ENCODE data around the gene SMIM10. TPM values are rescaled to one million over a fixed set of nuclear protein-coding genes. Genes with fewer than 3 reads are reported as not detected.

SMIM10 gene
- total RNA-seq, result under 0.01 TPM in 1 of 2 replicates, not detected in the other

DNA sequence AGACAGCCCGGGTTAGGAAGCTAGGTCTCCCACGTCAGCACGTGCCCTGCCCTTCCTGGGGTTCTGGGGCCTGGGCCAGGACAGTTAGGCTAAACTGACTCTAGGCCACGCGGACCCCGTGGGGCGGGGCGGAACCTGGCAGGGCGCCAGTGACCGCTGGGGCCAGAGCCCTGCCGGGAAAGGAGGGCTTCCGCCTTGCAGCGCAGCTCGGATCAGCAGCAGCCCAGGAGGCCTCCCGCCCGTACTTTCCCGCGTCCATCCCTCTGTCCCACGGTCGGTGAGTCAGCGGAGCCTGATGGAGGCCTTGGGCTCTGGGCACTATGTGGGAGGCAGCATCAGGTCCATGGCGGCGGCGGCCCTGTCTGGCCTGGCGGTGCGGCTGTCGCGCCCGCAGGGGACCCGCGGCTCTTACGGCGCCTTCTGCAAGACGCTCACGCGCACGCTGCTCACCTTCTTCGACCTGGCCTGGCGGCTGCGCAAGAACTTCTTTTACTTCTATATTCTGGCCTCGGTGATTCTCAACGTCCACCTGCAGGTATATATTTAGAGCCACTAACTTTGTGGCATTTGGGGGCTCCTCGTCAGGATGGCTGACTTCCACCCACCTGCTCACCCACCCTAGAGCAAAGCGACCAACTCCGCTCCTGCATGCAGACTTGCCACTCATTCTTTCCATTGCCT lies at the start of gene SMIM10:
TSS of gene SMIM10 (plus strand) at position 191 of the 681 bp plus-strand sequence. CDS start at position 296, 105 bp downstream.

Other genes starting within 250 kb of the SMIM10 start
- 4.6 and 10.2 TPM in 2 replicates for gene PABIR2, start 193.8 kb upstream of the SMIM10 start, total RNA-seq
- 19.3 and 23.0 TPM in 2 replicates for gene MOSPD1, start 75.7 kb upstream of the SMIM10 start, total RNA-seq
- gene RTL8B, start 31.6 kb downstream of the SMIM10 start, total RNA-seq, result 0.64 and 1.9 TPM in 2 replicates
- gene RTL8C, start 41.4 kb downstream of the SMIM10 start, total RNA-seq, result 11.5 and 15.2 TPM in 2 replicates
- gene RTL8A, start 61.1 kb downstream of the SMIM10 start, total RNA-seq, result 3.4 and 4.3 TPM in 2 replicates
- gene SMIM10L2B, start 107.7 kb downstream of the SMIM10 start, total RNA-seq, result 0.64 and 0.72 TPM in 2 replicates
- gene ETDB, start 129.5 kb downstream of the SMIM10 start, total RNA-seq, result not detected in 2 replicates
- not detected in 2 replicates for gene CT55, start 180.4 kb downstream of the SMIM10 start, total RNA-seq

Measured in tracheal epithelial cell (primary cell).